ENCODE measurements around the gene ABHD2.
"Not testable (repeated sequence)": the region's sequence is repeated elsewhere in the genome, so short reads cannot be mapped to it uniquely, and the experiment has no call there.

The ABHD2 gene

DNA sequence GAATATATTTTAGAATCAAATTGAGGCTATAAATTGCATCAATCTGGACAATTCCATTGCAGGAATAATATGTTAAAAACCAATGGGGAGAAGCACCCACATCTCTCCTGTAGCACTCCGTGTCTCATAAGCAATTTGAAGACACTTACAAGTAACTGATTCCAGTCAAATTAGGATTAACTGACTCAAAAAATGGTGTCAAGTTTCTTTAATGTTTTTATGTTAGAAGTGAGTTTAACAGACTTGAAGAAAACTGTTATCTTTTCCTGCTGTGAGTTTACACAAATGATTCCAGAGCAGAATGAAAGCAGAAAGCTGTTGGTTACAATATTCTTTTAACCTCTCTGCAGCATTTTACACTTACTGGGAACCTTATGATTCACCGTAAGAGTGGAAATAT lies 109.9 kb downstream of the ABHD2 start:
- no peak for DNase-seq

DNA sequence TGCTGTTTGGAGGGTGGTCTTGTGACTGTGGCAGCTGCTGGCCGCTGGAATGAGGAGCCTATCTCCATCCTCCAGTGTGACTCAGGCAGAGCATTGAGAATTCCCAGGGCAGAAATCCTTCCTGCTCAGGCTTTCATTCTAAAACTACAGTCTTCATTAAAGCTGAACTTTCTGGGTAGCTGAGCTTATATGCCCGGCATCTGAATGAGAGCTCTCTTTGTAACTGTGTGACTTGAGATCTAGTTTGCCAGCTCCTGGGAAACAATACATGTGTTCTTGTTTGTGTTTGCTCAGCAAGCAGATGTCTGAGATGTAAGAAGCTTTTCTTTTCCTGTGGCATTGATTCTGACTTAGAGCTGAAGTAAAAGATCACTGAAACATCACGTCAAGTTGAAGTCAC lies 110.7 kb downstream of the ABHD2 start:
- no peak for DNase-seq

DNA sequence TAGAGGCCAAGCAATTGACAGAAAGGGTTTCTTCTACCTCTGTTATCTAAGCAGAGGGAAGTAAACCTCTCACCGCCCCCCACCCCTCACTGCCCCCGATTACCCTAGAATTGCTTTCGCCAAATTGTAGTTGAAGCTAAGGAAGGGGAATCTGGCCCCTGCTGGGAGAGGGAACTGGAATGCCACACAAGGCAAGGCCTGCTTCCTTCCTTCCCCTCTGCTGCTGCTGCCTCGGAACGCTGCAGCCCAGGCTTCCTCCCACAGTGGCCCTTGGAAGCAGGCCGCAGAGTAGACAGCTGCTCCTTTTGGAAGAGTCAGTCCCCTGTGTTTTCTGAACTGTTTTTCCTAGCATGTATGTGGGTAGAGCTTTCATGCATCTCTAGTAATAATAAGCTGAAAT lies 111.5 kb downstream of the ABHD2 start:
- DNase-seq = no peak

DNA sequence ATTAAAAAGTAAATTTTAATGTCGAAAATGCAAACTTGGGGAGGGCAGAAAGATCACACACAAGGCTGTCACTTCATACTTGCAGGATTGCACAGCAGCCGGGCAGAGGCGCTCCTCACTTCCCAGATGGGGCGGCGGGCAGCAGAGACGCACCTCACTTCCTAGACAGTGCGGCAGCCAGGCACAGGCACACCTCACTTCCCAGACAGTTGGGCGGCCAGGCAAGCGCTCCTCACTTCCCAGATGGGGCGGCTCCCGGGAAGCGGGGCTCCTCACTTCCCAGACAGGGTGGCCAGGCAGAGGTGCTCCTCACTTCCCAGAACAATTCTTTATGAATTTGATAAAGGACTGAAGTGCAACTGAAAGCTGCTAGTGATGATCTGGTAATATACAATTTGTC lies 111.9 kb downstream of the ABHD2 start:
- DNase-seq = no peak

DNA sequence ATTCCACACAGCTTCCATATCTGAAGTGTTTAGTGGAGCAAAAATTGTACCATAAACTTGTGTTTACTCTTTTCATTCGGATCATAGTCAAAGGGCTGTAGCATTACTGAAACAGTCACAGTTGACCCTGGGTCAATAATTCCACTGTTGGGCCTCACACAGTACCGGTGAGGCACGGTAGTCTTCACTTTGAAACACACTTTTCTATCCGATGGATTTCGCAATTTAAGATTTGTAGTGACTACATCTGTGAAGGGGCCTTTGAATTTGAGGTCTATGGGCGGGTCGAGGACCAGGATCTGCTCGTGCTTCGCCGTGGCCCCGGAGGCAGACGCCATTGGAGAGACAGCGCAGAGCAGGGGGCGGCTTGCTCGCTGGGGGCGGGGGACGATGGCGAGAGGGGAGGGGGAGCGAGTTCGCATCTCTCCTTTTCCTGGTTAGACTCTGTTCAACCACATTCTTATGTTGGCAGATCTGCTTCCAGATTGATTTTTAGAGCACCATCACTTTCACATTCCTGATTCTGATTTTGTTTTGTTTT lies 113.3 kb downstream of the ABHD2 start:
- no peak for DNase-seq

DNA sequence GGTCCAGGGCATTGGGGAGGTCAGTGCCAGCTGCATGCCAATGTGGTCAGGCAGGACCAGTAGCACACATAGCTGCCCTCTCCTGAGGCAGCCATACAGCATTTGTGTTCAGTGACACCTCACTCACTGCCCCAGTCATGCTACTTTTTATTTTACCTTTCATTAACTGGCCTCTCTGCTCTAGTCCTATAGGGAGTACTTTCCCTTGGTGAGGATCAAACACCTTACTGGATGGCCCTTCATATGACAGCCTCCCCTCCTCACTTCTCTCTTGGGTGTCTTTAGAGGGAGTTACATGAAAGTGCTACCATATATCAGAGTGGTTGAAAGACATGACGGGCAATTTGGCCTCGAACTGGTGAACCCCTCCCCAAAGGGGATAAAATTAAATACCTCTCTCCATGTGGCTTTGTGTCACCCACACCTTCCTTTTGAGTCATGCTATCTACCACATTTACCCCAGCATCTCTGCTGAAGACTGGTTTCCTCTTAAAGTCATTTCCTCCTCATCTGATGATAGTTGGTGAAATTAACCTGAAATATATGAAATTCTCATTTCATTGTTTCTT lies 115.5 kb downstream of the ABHD2 start:
- peak in 1 of 2 experiments; percentile 40 for DNase-seq

DNA sequence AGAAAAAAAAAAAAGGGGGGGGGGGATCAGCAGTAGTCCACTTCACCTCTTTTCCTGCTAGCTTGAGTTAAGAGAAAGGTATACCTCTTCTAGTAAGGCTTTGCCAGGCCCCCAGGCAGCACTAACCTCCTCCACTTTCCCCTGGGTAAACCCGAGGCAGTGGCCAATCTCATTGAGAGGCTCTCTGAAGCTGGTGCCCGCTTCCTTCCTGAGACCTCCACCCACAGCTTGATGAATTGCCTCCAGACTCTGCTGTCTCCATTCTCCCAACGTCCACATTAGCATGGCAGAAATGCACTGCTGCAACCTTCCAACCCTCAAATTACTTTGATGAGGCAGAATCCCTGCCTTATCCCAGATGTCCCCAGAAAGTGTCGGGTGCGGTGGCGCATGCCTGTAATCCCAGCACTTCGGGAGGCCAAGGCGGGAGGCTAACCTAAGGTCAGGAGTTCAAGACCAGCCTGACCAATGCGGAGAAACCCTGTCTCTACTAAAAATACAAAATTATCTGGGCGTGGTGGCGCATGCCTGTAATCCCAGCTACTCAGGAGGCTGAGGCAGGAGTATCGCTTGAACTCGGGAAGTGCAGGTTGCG lies 117.8 kb downstream of the ABHD2 start:
- no peak for DNase-seq

DNA sequence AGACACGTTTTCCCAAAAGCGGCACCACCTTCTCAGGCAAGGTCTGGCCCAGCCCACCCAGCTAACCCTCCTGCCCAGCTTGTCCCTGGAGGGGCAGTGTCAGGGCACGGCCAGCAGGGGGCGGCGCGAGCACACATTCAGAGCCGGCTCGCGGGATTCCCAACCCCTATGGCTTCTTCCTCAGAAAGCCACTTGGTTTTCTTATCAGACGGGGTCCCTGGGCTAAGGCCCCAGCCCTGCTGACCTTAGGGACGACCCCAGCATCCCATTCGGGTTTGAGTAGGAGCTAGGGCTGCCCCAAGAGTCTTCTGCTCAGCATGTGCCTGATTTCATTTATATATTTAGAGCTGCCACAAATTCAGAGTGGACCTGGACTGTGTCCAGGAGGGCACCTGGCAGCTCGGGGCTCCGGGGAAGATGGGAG lies 118.7 kb downstream of the ABHD2 start:
- DNase-seq = peak; percentile 80 to 86

DNA sequence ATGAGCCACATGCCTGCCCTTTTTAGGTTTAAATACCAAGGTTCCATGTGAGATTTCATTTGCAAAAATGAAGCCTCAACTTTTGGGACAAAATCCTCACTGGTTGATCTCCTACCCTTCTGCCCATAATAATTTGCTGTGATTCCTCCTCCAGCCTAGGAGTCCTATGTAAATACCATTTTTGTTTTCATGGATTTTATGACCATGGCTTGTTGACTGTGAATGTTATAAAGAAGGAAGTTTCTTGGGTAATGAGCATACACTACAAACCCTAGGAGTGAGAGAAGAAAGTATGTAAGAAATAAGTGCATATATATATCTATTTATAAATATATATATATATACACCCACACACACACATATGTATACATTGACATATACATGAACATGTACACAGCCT lies 120.0 kb downstream of the ABHD2 start:
- DNase-seq = no peak

DNA sequence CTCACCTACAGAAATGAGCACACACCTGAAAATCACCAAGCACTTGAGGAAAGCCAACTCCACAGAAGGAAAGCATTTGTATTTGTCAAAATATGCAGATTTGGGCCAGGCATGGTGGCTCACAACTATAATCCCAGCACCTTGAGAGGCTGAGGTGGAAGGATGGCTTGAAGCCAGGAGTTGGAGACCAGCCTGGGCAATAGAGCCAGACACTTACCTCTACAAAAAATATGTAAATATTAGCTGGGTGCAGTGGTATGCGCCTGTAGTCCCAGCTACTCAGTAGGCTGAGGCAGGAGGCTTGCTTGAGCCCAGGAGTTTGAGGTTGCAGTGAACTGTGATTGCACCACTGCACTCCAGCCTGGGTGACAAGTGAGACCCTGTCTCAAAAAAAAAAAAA lies 120.8 kb downstream of the ABHD2 start:
- DNase-seq = no peak

DNA sequence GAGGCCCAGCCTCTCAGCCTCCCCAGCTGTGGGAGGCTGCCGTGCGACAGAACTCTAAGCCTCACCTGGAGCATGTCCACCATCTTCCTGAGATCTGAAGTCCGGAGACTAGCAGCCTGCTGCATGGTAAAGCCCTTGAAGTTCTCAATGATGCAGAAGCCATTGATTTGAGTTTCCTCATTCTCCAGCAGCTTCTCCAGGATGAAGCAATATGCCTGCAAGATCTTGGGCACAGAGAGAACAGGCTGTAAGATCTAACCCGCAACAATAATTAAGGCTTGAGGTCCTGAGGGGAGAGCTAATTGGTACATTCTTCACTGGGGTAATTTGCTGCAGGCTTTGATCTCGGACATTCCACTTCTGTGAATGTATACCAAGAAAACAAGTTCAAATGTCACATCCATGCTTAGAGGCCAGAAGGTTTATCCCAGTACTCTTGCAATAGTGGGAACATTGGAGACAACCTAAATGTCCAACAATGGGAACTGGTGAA lies 123.5 kb downstream of the ABHD2 start:
- DNase-seq = no peak

DNA sequence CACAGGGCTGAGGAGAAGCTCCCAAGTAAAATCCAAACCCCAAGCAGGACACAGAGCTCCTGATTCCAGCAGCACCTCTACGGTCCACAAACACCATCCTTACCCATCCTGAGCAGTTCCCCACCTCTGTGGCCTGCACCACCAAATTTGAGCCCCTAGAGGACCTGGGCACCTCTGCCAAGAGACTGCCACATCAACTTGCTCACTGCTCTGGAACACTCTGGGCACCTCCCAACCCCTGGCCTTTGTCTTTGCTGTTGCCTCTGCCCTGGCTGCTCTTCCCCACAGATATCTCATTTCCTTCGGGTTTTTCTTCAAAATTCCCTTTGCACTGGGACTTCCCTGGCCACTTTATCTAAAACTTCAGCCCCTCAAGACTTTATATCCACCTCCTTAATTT lies 127.4 kb downstream of the ABHD2 start:
- DNase-seq = no peak

DNA sequence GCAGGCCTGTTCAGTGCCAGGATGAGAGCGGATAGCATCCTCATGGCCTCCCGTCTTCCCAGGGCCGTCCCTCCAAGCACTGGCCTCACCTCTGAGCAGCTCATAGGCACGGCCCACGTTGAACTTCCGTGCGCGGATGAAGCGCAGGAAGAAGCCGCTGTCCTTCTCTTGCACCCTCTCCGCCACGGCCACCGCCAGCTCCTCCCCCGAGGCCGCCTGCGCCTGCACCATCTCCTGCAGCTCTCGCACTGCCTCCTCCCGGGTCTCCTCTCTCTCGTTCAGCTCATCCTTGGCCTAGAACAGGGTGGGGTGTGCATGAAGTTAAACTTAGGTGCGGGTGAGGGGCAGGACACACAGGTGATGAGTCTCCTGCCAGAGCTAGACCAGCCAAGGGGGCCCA lies 128.8 kb downstream of the ABHD2 start:
- DNase-seq = no peak

DNA sequence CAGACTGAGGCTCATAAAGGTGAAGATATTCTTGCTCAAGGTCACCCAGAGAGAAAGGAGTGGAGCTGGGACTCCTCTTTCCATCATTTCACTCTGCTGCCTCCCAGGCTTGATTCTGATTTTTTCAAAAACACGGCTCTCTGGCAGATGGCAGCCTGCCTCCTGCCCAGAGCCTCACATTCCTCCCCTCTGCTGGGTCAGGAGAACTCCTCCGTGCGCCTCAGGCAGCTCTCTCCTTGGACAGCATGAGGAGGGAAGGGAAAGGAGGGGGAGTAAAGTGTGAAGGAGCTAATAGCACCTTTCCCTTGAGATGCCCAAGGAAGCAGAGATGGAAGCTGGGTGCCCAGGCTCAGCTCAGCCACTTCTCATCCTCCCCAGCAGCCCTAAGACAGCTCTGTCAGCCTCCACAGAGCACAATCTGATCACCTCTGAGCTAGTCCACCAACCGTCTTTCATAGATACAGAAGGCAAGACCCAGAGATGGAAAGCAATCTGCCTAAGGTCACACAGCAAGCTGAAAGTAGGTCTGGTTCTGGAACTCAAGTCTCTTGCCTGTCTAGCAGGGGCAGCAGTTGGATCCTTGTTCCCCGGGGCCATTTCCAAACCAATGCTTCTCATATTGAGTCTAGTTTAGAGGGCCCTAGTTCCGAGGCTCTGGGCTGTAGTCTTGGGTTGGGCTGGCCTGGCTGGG lies 129.6 kb downstream of the ABHD2 start:
- DNase-seq = no peak

DNA sequence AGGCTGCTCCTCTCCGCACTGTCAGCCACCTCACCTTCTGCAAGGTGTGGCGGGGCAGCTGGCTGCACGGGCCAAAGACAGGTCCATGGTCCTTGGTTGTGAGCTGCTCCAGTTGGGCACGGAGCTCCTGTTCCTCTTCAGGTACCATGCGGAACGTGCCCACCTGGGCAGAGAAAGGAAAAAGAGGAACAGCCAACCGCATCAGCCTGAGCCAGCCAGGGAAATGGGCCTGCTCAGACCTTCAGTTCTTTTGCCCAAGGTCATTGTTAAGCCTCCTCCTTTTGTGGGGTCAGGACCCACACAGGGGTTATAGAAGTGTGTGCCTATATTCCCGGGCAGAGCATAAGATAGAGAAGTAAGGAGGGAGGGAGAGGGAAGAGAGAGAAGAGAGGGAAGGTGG lies 130.3 kb downstream of the ABHD2 start:
- no peak for DNase-seq

DNA sequence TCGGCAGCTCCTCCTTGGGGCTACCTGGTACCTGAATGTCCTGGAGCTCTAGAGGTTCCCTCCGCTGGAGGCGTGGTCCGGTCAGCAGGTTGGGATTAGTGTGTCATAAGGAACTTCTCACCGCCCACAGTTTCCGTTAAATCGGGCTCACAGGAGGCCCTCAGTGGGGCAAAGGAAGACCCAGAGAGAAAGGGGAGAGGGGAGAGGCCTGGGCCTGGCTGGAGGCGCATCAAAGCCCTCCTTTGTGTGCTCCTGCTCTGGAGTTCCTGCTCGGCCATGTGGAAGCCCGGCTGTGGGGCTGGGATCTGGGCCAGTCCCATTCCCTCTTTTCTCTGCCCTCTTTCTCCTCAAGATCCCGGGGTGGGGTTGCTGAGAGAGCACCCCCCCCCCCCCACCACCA lies 133.3 kb downstream of the ABHD2 start, which contains the start of gene RLBP1:
TSS of gene RLBP1 (minus strand) at position 37 of the 400 bp plus-strand sequence. CDS start 2,604 bp downstream, outside the sequence.
- DNase-seq = peak in 1 of 2 experiments; percentile 28

DNA sequence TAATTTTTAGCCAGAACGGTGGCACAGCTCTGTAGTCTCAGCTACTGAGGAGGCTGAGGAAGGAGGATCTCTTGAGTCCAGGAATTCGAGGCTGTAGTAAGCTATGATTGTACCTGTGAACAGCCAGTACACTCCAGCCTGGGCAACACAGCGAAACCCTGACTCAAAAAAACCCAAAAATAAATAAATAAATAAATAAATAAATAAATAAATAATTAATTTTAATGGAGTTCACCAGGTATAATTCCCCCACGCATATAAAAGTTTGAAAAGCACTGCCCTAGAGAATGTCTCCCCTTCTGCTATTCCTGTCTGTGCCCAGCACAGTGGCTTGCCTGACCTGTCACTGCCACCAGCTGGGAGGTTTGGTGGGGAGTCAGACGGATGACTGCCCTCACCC lies 137.3 kb downstream of the ABHD2 start:
- no peak for DNase-seq

DNA sequence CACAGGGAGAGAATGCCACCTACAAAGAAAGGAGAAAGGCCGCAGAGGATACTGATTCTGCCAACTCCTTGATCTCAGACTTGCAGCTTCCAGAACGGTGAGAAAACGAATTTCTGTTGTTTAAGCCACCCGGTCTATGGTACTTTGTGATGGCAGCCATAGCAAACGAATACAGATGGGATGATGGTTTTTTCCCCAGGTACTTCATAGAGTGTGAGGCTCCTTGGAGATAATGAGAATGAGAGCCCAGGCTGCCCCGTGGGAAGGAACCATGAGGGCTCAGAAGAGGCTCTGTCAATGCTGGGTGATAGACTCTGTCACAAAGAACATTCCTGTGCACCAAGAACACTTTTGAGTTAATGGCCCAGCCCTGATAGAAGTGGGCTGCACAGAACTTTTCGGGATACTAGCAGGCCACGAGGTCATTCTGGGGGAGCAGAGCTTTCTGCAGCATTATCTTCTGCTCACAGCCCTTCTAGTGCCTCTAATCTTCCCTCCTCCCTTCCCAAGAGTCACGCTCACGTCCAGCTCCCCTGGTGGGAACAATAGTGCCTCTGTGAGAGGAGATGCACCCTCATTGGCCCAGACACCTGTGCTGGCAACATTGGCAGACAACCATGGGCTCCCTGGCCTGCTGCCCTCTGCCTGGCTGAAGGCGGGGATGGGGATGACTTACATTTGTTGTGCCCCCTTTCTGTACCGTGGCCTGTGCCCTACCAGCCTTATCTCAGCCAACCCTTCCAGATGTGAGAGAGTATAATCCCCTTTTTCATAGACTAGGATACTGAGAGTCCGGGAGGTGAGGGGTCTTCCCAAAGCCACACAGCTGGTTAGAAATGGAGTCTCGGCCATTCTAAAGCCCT lies 138.3 kb downstream of the ABHD2 start:
- DNase-seq = no peak

DNA sequence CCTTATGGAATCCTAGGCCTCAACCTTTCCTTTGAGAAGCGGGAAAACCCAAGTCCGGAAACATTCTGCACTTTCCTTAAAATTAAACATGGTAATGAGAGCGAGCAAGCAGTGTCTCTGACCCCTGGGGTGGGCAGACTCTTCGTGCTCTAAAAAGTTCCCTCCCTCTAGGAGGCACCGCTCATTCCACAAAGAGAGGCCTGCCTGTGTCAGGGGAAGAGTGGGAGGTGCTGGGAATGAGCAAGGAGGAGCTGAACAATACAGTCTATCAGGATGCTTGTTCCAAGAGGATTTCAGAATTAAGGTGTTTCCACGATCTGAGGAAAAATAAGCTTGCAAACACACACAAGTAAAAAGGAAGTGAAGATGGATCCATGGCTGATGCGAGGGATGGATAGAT lies 139.2 kb downstream of the ABHD2 start:
- DNase-seq = no peak

DNA sequence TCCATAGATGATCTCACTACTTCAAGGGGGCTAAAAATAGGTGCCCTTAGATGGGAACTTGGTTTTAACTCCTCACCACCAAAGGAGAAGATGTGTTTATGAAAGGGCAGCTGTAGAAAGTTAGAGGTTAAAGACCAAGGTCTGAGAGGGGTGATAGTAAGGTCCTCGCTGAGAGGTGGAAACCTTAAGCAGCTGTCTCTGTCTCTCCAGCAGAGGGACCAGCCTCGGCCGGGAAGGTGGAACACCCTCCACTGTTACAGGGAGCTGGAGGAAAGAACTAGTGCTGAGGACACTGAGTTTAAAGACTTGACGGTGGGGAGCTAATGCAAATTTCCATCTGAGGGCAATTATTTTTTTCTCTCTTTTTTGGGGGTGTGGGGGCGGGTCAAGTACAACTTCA lies 142.0 kb downstream of the ABHD2 start:
- no peak for DNase-seq

DNA sequence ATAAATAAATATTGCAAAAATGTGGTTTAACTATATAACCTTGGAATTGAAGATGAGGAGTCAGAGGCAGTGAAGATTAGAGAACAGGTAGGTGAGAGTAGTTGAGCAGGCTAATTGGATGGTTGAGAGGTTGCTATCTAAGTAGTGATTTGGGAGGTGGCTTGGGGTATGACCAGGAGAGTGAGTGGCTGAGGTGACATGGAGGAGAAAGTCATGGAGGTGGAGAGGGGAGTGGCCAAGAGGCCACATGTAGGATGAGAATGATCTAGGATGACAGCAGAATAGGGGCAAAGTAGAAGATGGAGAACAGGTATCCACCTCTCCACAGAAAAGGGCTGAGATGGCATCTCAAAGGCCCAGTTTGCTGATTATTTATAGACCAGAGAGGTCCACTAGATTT lies 143.6 kb downstream of the ABHD2 start:
- no peak for DNase-seq

DNA sequence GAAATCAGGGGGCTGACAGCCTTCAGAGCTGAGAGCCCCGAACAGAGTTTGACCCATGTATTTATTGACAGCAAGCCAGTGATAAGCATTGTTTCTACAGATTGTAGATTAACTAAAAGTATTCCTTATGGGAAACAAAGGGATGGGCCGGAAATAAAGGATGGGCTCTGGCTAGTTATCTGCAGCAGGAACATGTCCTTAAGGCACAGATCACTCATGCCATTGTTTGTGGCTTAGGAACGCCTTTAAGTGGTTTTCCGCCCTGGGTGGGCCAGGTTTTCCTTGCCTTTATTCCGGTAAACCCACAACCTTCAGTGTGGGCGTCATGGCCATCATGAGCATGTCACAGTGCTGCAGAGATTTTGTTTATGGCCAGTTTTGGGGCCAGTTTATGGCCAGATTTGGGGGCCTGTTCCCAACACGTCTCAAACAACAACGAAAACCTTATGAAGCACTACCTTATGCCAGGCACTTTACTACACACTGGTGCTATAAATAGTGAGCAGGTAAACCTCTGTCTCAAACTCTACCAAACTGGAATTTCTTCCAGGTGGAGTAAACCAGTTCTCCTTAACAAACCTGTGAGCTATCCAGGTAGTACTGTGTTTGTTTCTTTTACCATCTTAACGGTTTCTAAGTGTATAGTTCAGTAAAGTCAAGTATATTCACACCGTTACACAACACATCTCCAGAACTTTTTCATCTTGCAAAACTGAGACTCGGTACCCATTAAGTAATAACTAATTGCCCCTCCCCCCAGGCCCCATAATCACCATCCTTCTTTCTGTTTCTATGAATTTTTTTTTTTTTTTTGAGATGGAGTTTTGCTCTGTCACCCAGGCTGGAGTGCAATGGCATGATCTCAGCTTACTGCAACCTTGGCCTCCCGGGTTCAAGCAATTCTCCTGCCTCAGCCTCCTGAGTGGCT lies 151.9 kb downstream of the ABHD2 start:
- DNase-seq = not testable (repeated sequence)

Measured in activated CD4-positive, alpha-beta T cell treated with anti-CD3 and anti-CD28 coated beads, Interleukin-2, amount 50 U/mL, for 48 hours (primary cell).